Activated CD4-positive, alpha-beta T cell treated with anti-CD3 and anti-CD28 coated beads, Interleukin-2, amount 50 U/mL, for 1 hour (primary cell): ENCODE data around the gene EPHA4.

Source experiments
- DNase-seq: peaks from one replicate; pipeline ENCODE4 v3.0.0-alpha.2; 2020

EPHA4 gene

GRCh38 chr2:221465776-221466175 is 106.3 kb downstream of the EPHA4 start:
- DNase-seq = no peak

- DNase-seq = no peak
Observed at GRCh38 chr2:221464971-221465370, 107.1 kb downstream of the EPHA4 start.

GRCh38 chr2:221463241-221463896 is 108.7 kb downstream of the EPHA4 start:
- DNase-seq = no peak

GRCh38 chr2:221461901-221462300 is 110.2 kb downstream of the EPHA4 start:
- no peak for DNase-seq

- no peak for DNase-seq
Observed at GRCh38 chr2:221460136-221460535, 112.0 kb downstream of the EPHA4 start.

GRCh38 chr2:221458578-221458977 is 113.5 kb downstream of the EPHA4 start:
- DNase-seq = no peak

GRCh38 chr2:221455214-221455613 is 116.9 kb downstream of the EPHA4 start:
- no peak for DNase-seq

GRCh38 chr2:221454459-221455105 is 117.5 kb downstream of the EPHA4 start:
- DNase-seq = no peak

GRCh38 chr2:221451862-221452788 is 120.0 kb downstream of the EPHA4 start:
- DNase-seq = no peak

GRCh38 chr2:221450280-221450679 is 121.8 kb downstream of the EPHA4 start:
- DNase-seq = no peak

- DNase-seq = no peak
Observed at GRCh38 chr2:221449406-221449805, 122.7 kb downstream of the EPHA4 start.

GRCh38 chr2:221448844-221449390 is 123.2 kb downstream of the EPHA4 start:
- no peak for DNase-seq

GRCh38 chr2:221448057-221448843 is 123.9 kb downstream of the EPHA4 start:
- DNase-seq = no peak

- no peak for DNase-seq
Observed at GRCh38 chr2:221447310-221447709, 124.8 kb downstream of the EPHA4 start.

GRCh38 chr2:221446140-221446539 is 126.0 kb downstream of the EPHA4 start:
- DNase-seq = no peak

GRCh38 chr2:221444106-221444505 is 128.0 kb downstream of the EPHA4 start:
- DNase-seq = no peak

- no peak for DNase-seq
Observed at GRCh38 chr2:221443645-221444044, 128.5 kb downstream of the EPHA4 start.

GRCh38 chr2:221442128-221442527 is 130.0 kb downstream of the EPHA4 start:
- no peak for DNase-seq

- no peak for DNase-seq
Observed at GRCh38 chr2:221439761-221440479, 132.2 kb downstream of the EPHA4 start.

- no peak for DNase-seq
Observed at GRCh38 chr2:221437056-221437455, 135.0 kb downstream of the EPHA4 start.

- DNase-seq = no peak
Observed at GRCh38 chr2:221435171-221435570, 136.9 kb downstream of the EPHA4 start.

GRCh38 chr2:221434142-221434541 is 138.0 kb downstream of the EPHA4 start:
- DNase-seq = no peak
